HepG2 (cell line): ENCODE measurements around the gene TNC. TPM values are rescaled to one million over a fixed set of nuclear protein-coding genes. Genes with fewer than 3 reads are reported as not detected.
A peak's percentile ranks its signal among the peaks of the same experiment; 100 is the strongest.

Experiments
- ATAC-seq: fragments of 200-7000 bp; cut with Tn5 transposase; 3 replicates; pipeline ENCODE4 v1.9.1; 2020; ENCODE audit warnings: mild to moderate bottlenecking, moderate library complexity
- BruUV-seq: library from RNA; stranded (reverse); fragments of 400-500 nt; replicated peaks from 2 replicates; lab custom pipeline; 2021; lab: Mats Ljungman, UMichigan
- CTCF ChIA-PET: fragments of 300-600 bp; formaldehyde crosslinking; extraction: SDS; loops from one replicate; lab custom pipeline; 2021; ENCODE audit warnings: low total read pairs, inconsistent platforms, low intra/inter-chr PET ratio; lab: Yijun Ruan, JAX
- POLR2A ChIA-PET: fragments of 350-600 bp; sonication (Branson Sonifier 250); formaldehyde crosslinking; loops from one replicate; lab custom pipeline; 2020; ENCODE audit warnings: antibody characterized with exemption, inconsistent platforms; lab: Yijun Ruan, JAX
- DNase-seq: peaks from one replicate; pipeline ENCODE4 v3.0.0-alpha.2; 2015; ENCODE audit warnings: low spot score
- FAIRE-seq: peaks from 3 replicates; lab custom pipeline; 2011; peaks lifted over from hg19 to GRCh38; lab: Jason Lieb, UNC
- H2AFZ ChIP-seq: one replicate; pipeline ENCODE4 v1.6.1; 2011; ENCODE audit warnings: low read length, inconsistent platforms
- H3K27ac ChIP-seq: fragments of 300-600 bp; 3 replicates; pipeline ENCODE4 v1.8.0; 2011; ENCODE audit warnings: mixed run types, mild to moderate bottlenecking, mixed read lengths, low read length, inconsistent platforms; ENCODE audit not compliant: insufficient read depth; ENCODE audit errors: extremely low read length
- H3K27me3 ChIP-seq, 2 experiments: fragments of 200-600 bp in 1 of 2; 2 replicates in 1 of 2; 3 replicates in 1 of 2; pipeline versions ENCODE4 v1.6.0 to v1.8.0; 2011; ENCODE audit warnings: low read length in 2 of 2, mild to moderate bottlenecking in 2 of 2, moderate library complexity in 2 of 2, inconsistent platforms in 1 of 2; ENCODE audit not compliant: insufficient read depth in 2 of 2, control insufficient read depth in 1 of 2
- H3K36me3 ChIP-seq, 2 experiments: fragments of 200-600 bp in 1 of 2; replicated peaks in 1 of 2; 2 replicates in 1 of 2; 3 replicates in 1 of 2; pipeline versions ENCODE4 v1.5.1 to v1.8.0; 2011; ENCODE audit warnings: low read length in 2 of 2, inconsistent platforms in 1 of 2; ENCODE audit not compliant: insufficient read depth in 2 of 2, control insufficient read depth in 1 of 2
- H3K4me1 ChIP-seq: 2 replicates; pipeline ENCODE4 v1.5.1; 2012; ENCODE audit warnings: low read length, inconsistent platforms; ENCODE audit not compliant: insufficient read depth
- H3K4me2 ChIP-seq: 2 replicates; pipeline ENCODE4 v1.6.0; 2011; ENCODE audit warnings: low read depth, low read length, inconsistent platforms
- H3K4me3 ChIP-seq, 3 experiments: fragments of 200-600 bp in 1 of 3; sonication (generic), shearing (Covaris generic) in 1 of 3; replicated peaks in 1 of 3; 2 replicates each; pipeline ENCODE4 v1.5.1; 2011 to 2016; ENCODE audit warnings: low read length in 3 of 3, inconsistent platforms in 2 of 3, low read depth in 2 of 3, mild to moderate bottlenecking in 2 of 3, control low read depth in 1 of 3, mixed read lengths in 1 of 3; ENCODE audit not compliant: insufficient read depth in 1 of 3
- H3K79me2 ChIP-seq: one replicate; pipeline ENCODE4 v1.6.1; 2011; ENCODE audit warnings: low read length, inconsistent platforms; ENCODE audit not compliant: insufficient read depth
- H3K9ac ChIP-seq: 2 replicates; pipeline ENCODE4 v1.6.0; 2011; ENCODE audit warnings: mild to moderate bottlenecking, low read depth, low read length, inconsistent platforms; ENCODE audit not compliant: insufficient read depth
- H3K9me3 ChIP-seq: 2 replicates; pipeline ENCODE4 v1.5.1; 2012; ENCODE audit warnings: mild to moderate bottlenecking, low read length
- H4K20me1 ChIP-seq: 2 replicates; pipeline ENCODE4 v1.6.0; 2011; ENCODE audit warnings: inconsistent platforms, mild to moderate bottlenecking, low read length, moderate library complexity; ENCODE audit not compliant: insufficient read depth
- EEA1 ChIP-seq: sonication (generic); formaldehyde crosslinking; IDR thresholded peaks from 2 replicates; pipeline ENCODE4 v1.5.1; 2020; ENCODE audit warnings: mild to moderate bottlenecking, missing genetic modification reagents, borderline replicate concordance
- ELF3 ChIP-seq: IDR thresholded peaks from 2 replicates; pipeline ENCODE4 v1.6.1; 2016; ENCODE audit warnings: missing genetic modification reagents, missing compliant biosample characterization
- ETS1 ChIP-seq: sonication (generic); formaldehyde crosslinking; IDR thresholded peaks from 2 replicates; pipeline ENCODE4 v1.4.0; 2020; ENCODE audit warnings: missing genetic modification reagents
- FOXK1 ChIP-seq: sonication (generic); formaldehyde crosslinking; IDR thresholded peaks from 2 replicates; pipeline ENCODE4 v1.4.0; 2020; ENCODE audit warnings: low read depth, missing genetic modification reagents, borderline replicate concordance
- MATR3 ChIP-seq: sonication (generic); formaldehyde crosslinking; IDR thresholded peaks from 2 replicates; pipeline ENCODE4 v1.4.0; 2020; ENCODE audit warnings: missing genetic modification reagents
- NBN ChIP-seq: fragments of 450-650 bp; conservative IDR thresholded peaks from 2 replicates; pipeline ENCODE4 v1.6.1; 2017
- NCOA1 ChIP-seq: sonication (generic); formaldehyde crosslinking; IDR thresholded peaks from 2 replicates; pipeline ENCODE4 v1.9.0; 2021; ENCODE audit warnings: missing genetic modification reagents
- ZGPAT ChIP-seq: IDR thresholded peaks from 2 replicates; pipeline ENCODE4 v1.6.1; 2016; ENCODE audit warnings: mild to moderate bottlenecking
- ZHX2 ChIP-seq, 2 experiments: sonication (generic) in 1 of 2; formaldehyde crosslinking in 1 of 2; IDR thresholded peaks; 2 replicates each; pipeline versions ENCODE4 v1.6.1 to v1.9.0; 2014 to 2022; ENCODE audit warnings: antibody characterized with exemption in 1 of 2, borderline replicate concordance in 1 of 2, inconsistent platforms in 1 of 2, low read depth in 1 of 2, missing genetic modification reagents in 1 of 2
- ZNF10 ChIP-seq: sonication (generic); formaldehyde crosslinking; IDR thresholded peaks from 2 replicates; pipeline ENCODE4 v1.4.0; 2020; ENCODE audit warnings: mild to moderate bottlenecking, low read depth, missing genetic modification reagents, borderline replicate concordance
- ZNF460 ChIP-seq: sonication (generic); formaldehyde crosslinking; IDR thresholded peaks from 2 replicates; pipeline ENCODE4 v1.5.1; 2020; ENCODE audit warnings: missing genetic modification reagents, mild to moderate bottlenecking, borderline replicate concordance
- ZNF562 ChIP-seq: sonication (generic); formaldehyde crosslinking; IDR thresholded peaks from 2 replicates; pipeline ENCODE4 v1.8.0; 2022; ENCODE audit warnings: missing genetic modification reagents, borderline replicate concordance
- ZNF598 ChIP-seq: sonication (generic); formaldehyde crosslinking; IDR thresholded peaks from 2 replicates; pipeline ENCODE4 v1.5.1; 2020; ENCODE audit warnings: mild to moderate bottlenecking, missing genetic modification reagents, borderline replicate concordance
- WGBS: methylation state at CpG from one replicate; pipeline ENCODE4 v1.1.6; 2017; ENCODE audit warnings: low lambda C conversion rate; 5-methylcytosine and 5-hydroxymethylcytosine counted together
- in situ Hi-C: cut with HindIII; loops from 2 replicates; pipeline ENCODE4 v1.10.0; 2017; ENCODE audit warnings: low pct_unique_long_range_greater_than_20kb; ENCODE audit not compliant: extremely low pct_ligation_motif_present
- intact Hi-C: fragments of 100-400 bp; cut with micrococcal nuclease; formaldehyde crosslinking; loops from one replicate; pipeline ENCODE4 v1.10.0; 2022; ENCODE audit not compliant: unreplicated experiment
- polyA plus RNA-seq, 8 experiments: library from polyadenylated mRNA; depleted of rRNA in 3 of 8; stranded (reverse) in 7 of 8; unstranded in 1 of 8; fragments of >200 nt; fragmentation: Illumina TruSeq in 4 of 8; extraction: Trizol in 4 of 8; gene quantifications; 2 replicates each; pipeline versions ENCODE4 v1.2.1 to v1.2.3, GENCODE V29; 2011 to 2016; ENCODE audit warnings: low read depth in 4 of 8, missing spikeins in 1 of 8, mixed read lengths in 1 of 8; ENCODE audit not compliant: insufficient read depth in 1 of 8
- total RNA-seq, 5 experiments: library from RNA; depleted of rRNA; stranded (reverse); fragments of >200 nt; fragmentation: Illumina TruSeq; extraction: Trizol; gene quantifications; 2 replicates each; pipeline ENCODE4 v1.2.3, GENCODE V29; 2016; ENCODE audit warnings: low read depth in 1 of 5

Gene TNC
- total and polyA plus RNA-seq, 2 of the 13 experiments (the other 11 are each of a cell fraction or from before 2014, with no cell fraction given): not detected

GRCh38 chr9:115013998-115014397 lies 104.0 kb downstream of the TNC start (continued):
- TF ChIP-seq ELF3 (CRISPR knock-in tag) (0 out of 2 replicates have a peak, but pooled peaks have one; percentile 13), ZNF562 (CRISPR knock-in tag) (no peak), ZGPAT (no peak), EEA1 (CRISPR knock-in tag) (no peak), ZNF460 (CRISPR knock-in tag) (no peak), NCOA1 (no peak), FOXK1 (CRISPR knock-in tag) (no peak), ZNF598 (CRISPR knock-in tag) (no peak), MATR3 (no peak), NBN (no peak)
- TF ChIP-seq, all 625 proteins: peak for 6

GRCh38 chr9:115012486-115012885 lies 105.5 kb downstream of the TNC start:
- Histone ChIP-seq H3K4me1 (no peaks in the 10 kb centered on the region), H2AFZ (no peak overlapping the region), H3K27me3 (peaks cover 0 to 4% of the 10 kb centered on the region in 2 experiments; a peak in 1 of 5 replicates), H3K79me2 (no peaks in the 10 kb centered on the region), H3K36me3 (no peaks in the 10 kb centered on the region), H3K27ac (no peak overlapping the region), H3K4me3 (no peak overlapping the region), H3K9ac (no peak overlapping the region), H3K9me3 (no peaks in the 10 kb centered on the region), H4K20me1 (no peaks in the 10 kb centered on the region), H3K4me2 (no peak overlapping the region)
- CTCF ChIA-PET: interaction anchor here (0.6 to 3.9 kb wide), 3 partner anchors 274 to 350 kb away, joined by 3 to 46 read pairs (median 26); partner anchors contain the start of gene TEX48
- WGBS: 16% methylated on average over 3 of the region's 3 CpGs
- BruUV-seq: no TSS peak
- ATAC-seq (no peak), FAIRE-seq (no peak), DNase-seq (no peak)
- in situ Hi-C loops (loop anchor here (5.0 to 25.0 kb wide), 3 partner anchors 278 to 575 kb away; partner anchors contain the start of gene TEX48), intact Hi-C loops (loop anchor here (10.0 kb wide), 1 partner anchor 608 kb away; no protein-coding TSS in a partner anchor)
- POLR2A ChIA-PET: no interaction called here
- TF ChIP-seq ZNF10 (no peak), ZHX2 (IDR thresholded peaks at IDR 0.05; ENCODE audit: low read depth) (no peak), ZHX2 (CRISPR knock-in tag; IDR thresholded peaks at IDR 0.05; ENCODE audit: borderline replicate concordance) (no peak), ETS1 (CRISPR knock-in tag) (no peak)
